A549 (cell line): Measurements from ENCODE around the gene DBR1. TPM values are rescaled to one million over a fixed set of nuclear protein-coding genes. Genes with fewer than 3 reads are reported as not detected.

Experiments used
- ATAC-seq, 2 experiments: fragments of 200-7000 bp in 1 of 2; fragments of >200 bp in 1 of 2; cut with Nextera tagmentation in 1 of 2; cut with Tn5 transposase in 1 of 2; 3 replicates each; pipeline versions ENCODE4 v1.8.0 to v1.9.1; 2018 to 2020; ENCODE audit warnings: mild to moderate bottlenecking in 1 of 2, moderate library complexity in 1 of 2
- CTCF ChIA-PET: fragments of 300-600 bp; sonication (Branson Sonifier 250); formaldehyde crosslinking; extraction: SDS; loops from one replicate; lab custom pipeline; 2021; ENCODE audit warnings: antibody characterized with exemption, inconsistent platforms; lab: Yijun Ruan, JAX
- POLR2A ChIA-PET: fragments of 350-600 bp; formaldehyde crosslinking; extraction: SDS; loops from one replicate; lab custom pipeline; 2021; ENCODE audit warnings: antibody characterized with exemption, inconsistent platforms; lab: Yijun Ruan, JAX
- DNase-seq, 2 experiments: peaks; one replicate each; pipeline versions ENCODE4 v3.0.0 to v3.0.0-alpha.2; 2011 to 2016; ENCODE audit warnings: low read depth in 1 of 2, low spot score in 1 of 2
- FAIRE-seq: peaks from 2 replicates; lab custom pipeline; 2011; peaks lifted over from hg19 to GRCh38; lab: Jason Lieb, UNC
- H3K27ac ChIP-seq, 2 experiments: fragments of >200 bp; sonication (Bioruptor Twin); formaldehyde crosslinking; 3 replicates each; pipeline ENCODE4 v1.5.1; 2016 to 2017
- H3K4me1 ChIP-seq: fragments of >200 bp; sonication (Bioruptor Twin); formaldehyde crosslinking; 3 replicates; pipeline ENCODE4 v1.6.1; 2016
- H3K4me2 ChIP-seq: fragments of >200 bp; sonication (Bioruptor Twin); formaldehyde crosslinking; 3 replicates; pipeline ENCODE4 v1.6.1; 2016
- H3K4me3 ChIP-seq: fragments of >200 bp; sonication (Bioruptor Twin); formaldehyde crosslinking; 3 replicates; pipeline ENCODE4 v1.5.1; 2016
- H3K9me3 ChIP-seq: fragments of >200 bp; sonication (Bioruptor Twin); formaldehyde crosslinking; 3 replicates; pipeline ENCODE4 v1.6.1; 2016
- CHD4 ChIP-seq: fragments of 200-600 bp; sonication (generic); IDR thresholded peaks from 2 replicates; pipeline ENCODE4 v1.6.1; 2016; ENCODE audit warnings: antibody characterized with exemption, mild to moderate bottlenecking, borderline replicate concordance
- FOSL2 ChIP-seq, 2 experiments: fragments of 450-650 bp in 1 of 2; fragments of >200 bp in 1 of 2; sonication (Bioruptor Twin) in 1 of 2; formaldehyde crosslinking; IDR thresholded peaks; 2 replicates each; pipeline versions ENCODE4 v1.5.0 to v1.6.1; 2016 to 2020; ENCODE audit warnings: mild to moderate bottlenecking in 1 of 2, moderate library complexity in 1 of 2
- FOXS1 ChIP-seq: fragments of 250-450 bp; sonication (Bioruptor Pico); IDR thresholded peaks from 2 replicates; pipeline ENCODE4 v1.5.0; 2020; ENCODE audit warnings: mild to moderate bottlenecking, moderate library complexity
- HDAC2 ChIP-seq: fragments of 200-600 bp; sonication (generic); IDR thresholded peaks from 2 replicates; pipeline ENCODE4 v1.6.1; 2016
- HOXB5 ChIP-seq: fragments of 250-450 bp; sonication (Bioruptor Pico); IDR thresholded peaks from 2 replicates; pipeline ENCODE4 v1.5.0; 2020; ENCODE audit warnings: mild to moderate bottlenecking, moderate library complexity
- JUN ChIP-seq, 2 experiments: fragments of >200 bp; sonication (Bioruptor Twin); formaldehyde crosslinking; IDR thresholded peaks; 2 replicates in 1 of 2; 3 replicates in 1 of 2; pipeline ENCODE4 v1.6.1; 2016 to 2017
- MAFK ChIP-seq: fragments of 450-650 bp; IDR thresholded peaks from 2 replicates; pipeline ENCODE4 v1.6.1; 2014; ENCODE audit not compliant: partially characterized antibody
- POLR2A ChIP-seq: IDR thresholded peaks from 2 replicates; pipeline ENCODE4 v1.6.1; 2012; ENCODE audit warnings: mild to moderate bottlenecking, low read length
- RAD21 ChIP-seq, 2 experiments: fragments of >200 bp in 1 of 2; sonication (Bioruptor Twin) in 1 of 2; formaldehyde crosslinking in 1 of 2; IDR thresholded peaks in 1 of 2; conservative IDR thresholded peaks in 1 of 2; 2 replicates in 1 of 2; 3 replicates in 1 of 2; pipeline ENCODE4 v1.6.1; 2012 to 2018; ENCODE audit warnings: inconsistent platforms in 1 of 2
- RNF2 ChIP-seq: fragments of 200-600 bp; sonication (generic); IDR thresholded peaks from 2 replicates; pipeline ENCODE4 v1.6.1; 2016; ENCODE audit warnings: low read depth, mild to moderate bottlenecking, antibody characterized with exemption, moderate library complexity, borderline replicate concordance
- SMC3 ChIP-seq: fragments of >200 bp; sonication (Bioruptor Twin); formaldehyde crosslinking; IDR thresholded peaks from 3 replicates; pipeline ENCODE4 v1.6.1; 2018; ENCODE audit warnings: inconsistent platforms
- ZFP36 ChIP-seq: fragments of 450-650 bp; IDR thresholded peaks from 2 replicates; pipeline ENCODE4 v1.6.1; 2014; ENCODE audit warnings: borderline replicate concordance; ENCODE audit not compliant: partially characterized antibody
- ZNF302 ChIP-seq: fragments of 250-450 bp; sonication (Bioruptor Pico); IDR thresholded peaks from 2 replicates; pipeline ENCODE4 v1.9.0; 2021; ENCODE audit warnings: inconsistent platforms, mild to moderate bottlenecking, moderate library complexity
- WGBS: methylation state at CpG from one replicate; pipeline ENCODE4 v1.1.6; 2017; ENCODE audit errors: missing lambda C conversion rate; 5-methylcytosine and 5-hydroxymethylcytosine counted together
- polyA plus RNA-seq, 4 experiments: library from polyadenylated mRNA; depleted of rRNA in 3 of 4; stranded (reverse); fragments of >200 nt; fragmentation: RNase III in 1 of 4; extraction: RNeasy Plus Mini Kit Qiagen cat#74134 plus additional on column Dnase treatment in 1 of 4; gene quantifications; 2 replicates in 3 of 4; 3 replicates in 1 of 4; pipeline ENCODE4 v1.2.3, GENCODE V29; 2011 to 2017
- TF ChIP-seq, protein P1 (sequence below): fragments of >200 bp; sonication (Bioruptor Twin); formaldehyde crosslinking; IDR thresholded peaks from 3 replicates; pipeline ENCODE4 v1.6.1; 2016
- TF ChIP-seq, protein P2 (sequence below): fragments of >200 bp; sonication (Bioruptor Twin); formaldehyde crosslinking; IDR thresholded peaks from 3 replicates; pipeline ENCODE4 v1.5.1; 2016
- TF ChIP-seq, protein P3 (sequence below): IDR thresholded peaks from 2 replicates; pipeline ENCODE4 v1.6.1; 2012; ENCODE audit warnings: low read depth, borderline replicate concordance
- TF ChIP-seq, protein P4 (sequence below): IDR thresholded peaks from 2 replicates; pipeline ENCODE4 v1.6.1; 2012

DBR1 gene
- polyA plus RNA-seq, 2 of the 4 experiments (the other 2 are of a cell fraction): 13.2 to 14.2 TPM

DNA sequence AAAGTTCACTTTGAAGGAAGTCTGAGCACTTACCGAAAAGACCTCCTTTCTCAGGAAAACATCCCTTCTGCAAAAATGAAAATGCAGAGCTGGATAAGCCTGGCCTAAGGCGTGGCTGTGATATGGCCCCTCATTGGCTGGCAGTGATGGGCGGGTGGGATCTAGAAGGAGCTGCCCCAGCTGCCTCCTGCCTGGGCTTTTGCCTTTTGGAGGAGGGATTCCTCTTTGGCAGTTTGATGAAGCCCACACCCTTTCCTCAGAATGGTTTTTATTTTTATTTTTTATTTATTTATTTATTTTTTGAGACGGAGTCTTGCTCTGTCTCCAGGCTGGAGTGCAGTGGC lies 55.3 kb downstream of the DBR1 start:
- DNase-seq (no peak), FAIRE-seq (no peak), ATAC-seq (no peak)
- Histone ChIP-seq H3K9me3 (0 out of 3 replicates have a peak, but pooled peaks cover 4% of the 10 kb centered on the region), H3K4me1 (peaks cover 11% of the 10 kb centered on the region; the same call in 2 of the 3 replicates), H3K27ac (0 out of 6 replicates have a peak overlapping the region, but pooled peaks of 1 of the 2 experiments have one; percentile 28), H3K4me3 (no peak overlapping the region), H3K4me2 (no peak overlapping the region)
- WGBS: 82% methylated on average over 4 of the region's 4 CpGs
- POLR2A ChIA-PET: no interaction called here
- CTCF ChIA-PET: interaction anchor here (0.6 to 6.3 kb wide), 10 partner anchors 8 to 82 kb away, joined by 3 to 224 read pairs (median 11); no protein-coding TSS in a partner anchor
- TF ChIP-seq FOXS1 (CRISPR knock-in tag) (no peak), MAFK (no peak), ZNF302 (CRISPR knock-in tag) (no peak), ZFP36 (no peak)
- TF ChIP-seq, protein P1, sequence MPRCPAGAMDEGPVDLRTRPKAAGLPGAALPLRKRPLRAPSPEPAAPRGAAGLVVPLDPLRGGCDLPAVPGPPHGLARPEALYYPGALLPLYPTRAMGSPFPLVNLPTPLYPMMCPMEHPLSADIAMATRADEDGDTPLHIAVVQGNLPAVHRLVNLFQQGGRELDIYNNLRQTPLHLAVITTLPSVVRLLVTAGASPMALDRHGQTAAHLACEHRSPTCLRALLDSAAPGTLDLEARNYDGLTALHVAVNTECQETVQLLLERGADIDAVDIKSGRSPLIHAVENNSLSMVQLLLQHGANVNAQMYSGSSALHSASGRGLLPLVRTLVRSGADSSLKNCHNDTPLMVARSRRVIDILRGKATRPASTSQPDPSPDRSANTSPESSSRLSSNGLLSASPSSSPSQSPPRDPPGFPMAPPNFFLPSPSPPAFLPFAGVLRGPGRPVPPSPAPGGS: no peak

DNA sequence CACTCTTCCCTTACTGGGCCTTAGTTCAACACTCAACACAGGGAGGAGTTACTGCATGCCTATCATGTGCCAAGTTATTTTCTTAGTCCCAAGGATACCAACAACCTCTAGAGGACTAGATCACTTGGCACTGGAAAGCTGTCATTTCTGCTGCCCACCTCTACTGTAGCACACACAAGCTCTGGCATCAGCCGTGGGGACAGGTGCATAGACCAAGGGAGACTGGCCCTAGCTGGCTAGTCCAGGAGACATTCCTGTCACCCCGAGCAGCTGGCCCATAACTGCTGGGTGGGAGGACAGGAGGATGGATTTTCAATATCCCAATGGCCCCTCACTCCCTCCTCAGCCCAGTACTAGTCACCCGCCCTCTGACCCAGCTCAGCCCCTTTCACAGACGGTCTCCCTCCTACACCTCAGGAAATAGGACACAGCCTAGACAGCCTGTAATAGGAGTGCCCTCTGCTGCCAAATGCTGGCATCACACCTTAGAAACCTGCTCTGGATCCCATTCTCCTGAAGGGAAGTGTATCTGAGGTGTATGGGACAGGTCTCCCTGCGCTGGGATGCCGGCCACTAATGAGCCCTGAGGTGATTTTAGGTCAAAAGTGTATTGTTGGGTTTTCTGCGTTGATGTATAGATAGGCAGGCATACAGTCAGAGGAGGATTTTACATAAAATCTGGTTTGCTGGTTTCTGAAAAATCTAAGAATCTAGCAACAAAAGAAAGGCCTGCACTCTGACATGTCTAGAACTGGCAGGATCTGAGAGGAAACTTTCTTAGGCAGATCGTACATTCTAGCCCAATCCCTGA lies 55.9 kb downstream of the DBR1 start:
- H3K27ac ChIP-seq: 0 out of 6 replicates have a peak overlapping the region, but pooled peaks of 1 of the 2 experiments have one; percentile 28
- POLR2A ChIA-PET: interaction anchor here (0.5 kb wide), 1 partner anchor 145 kb away, joined by 4 read pairs; no protein-coding TSS in a partner anchor
- WGBS: 24% methylated on average over 8 of the region's 8 CpGs
- CTCF ChIA-PET: interaction anchor here (0.6 to 6.3 kb wide), 21 partner anchors 8 to 804 kb away, joined by 3 to 224 read pairs (median 4); partner anchors contain the start of gene A4GNT
- no peak overlapping the region for H3K4me3 ChIP-seq
- no peak for FAIRE-seq
- ATAC-seq: peak; percentile 62 to 72
- H3K4me2 ChIP-seq: no peak overlapping the region
- TF ChIP-seq, protein P2, sequence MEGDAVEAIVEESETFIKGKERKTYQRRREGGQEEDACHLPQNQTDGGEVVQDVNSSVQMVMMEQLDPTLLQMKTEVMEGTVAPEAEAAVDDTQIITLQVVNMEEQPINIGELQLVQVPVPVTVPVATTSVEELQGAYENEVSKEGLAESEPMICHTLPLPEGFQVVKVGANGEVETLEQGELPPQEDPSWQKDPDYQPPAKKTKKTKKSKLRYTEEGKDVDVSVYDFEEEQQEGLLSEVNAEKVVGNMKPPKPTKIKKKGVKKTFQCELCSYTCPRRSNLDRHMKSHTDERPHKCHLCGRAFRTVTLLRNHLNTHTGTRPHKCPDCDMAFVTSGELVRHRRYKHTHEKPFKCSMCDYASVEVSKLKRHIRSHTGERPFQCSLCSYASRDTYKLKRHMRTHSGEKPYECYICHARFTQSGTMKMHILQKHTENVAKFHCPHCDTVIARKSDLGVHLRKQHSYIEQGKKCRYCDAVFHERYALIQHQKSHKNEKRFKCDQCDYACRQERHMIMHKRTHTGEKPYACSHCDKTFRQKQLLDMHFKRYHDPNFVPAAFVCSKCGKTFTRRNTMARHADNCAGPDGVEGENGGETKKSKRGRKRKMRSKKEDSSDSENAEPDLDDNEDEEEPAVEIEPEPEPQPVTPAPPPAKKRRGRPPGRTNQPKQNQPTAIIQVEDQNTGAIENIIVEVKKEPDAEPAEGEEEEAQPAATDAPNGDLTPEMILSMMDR: peak; percentile 70
- TF ChIP-seq RAD21 (conservative IDR thresholded peaks at IDR 0.05 in 1 of 2, IDR thresholded peaks at IDR 0.05 in 1 of 2): peak; percentile 84 to 92
- TF ChIP-seq SMC3: peak; percentile 88
- no peak for TF ChIP-seq ZFP36
- 0 out of 3 replicates have a peak, but pooled peaks cover 4% of the 10 kb centered on the region for H3K9me3 ChIP-seq
- peak; percentile 63 to 64 for DNase-seq
- H3K4me1 ChIP-seq: peaks cover 17% of the 10 kb centered on the region

DNA sequence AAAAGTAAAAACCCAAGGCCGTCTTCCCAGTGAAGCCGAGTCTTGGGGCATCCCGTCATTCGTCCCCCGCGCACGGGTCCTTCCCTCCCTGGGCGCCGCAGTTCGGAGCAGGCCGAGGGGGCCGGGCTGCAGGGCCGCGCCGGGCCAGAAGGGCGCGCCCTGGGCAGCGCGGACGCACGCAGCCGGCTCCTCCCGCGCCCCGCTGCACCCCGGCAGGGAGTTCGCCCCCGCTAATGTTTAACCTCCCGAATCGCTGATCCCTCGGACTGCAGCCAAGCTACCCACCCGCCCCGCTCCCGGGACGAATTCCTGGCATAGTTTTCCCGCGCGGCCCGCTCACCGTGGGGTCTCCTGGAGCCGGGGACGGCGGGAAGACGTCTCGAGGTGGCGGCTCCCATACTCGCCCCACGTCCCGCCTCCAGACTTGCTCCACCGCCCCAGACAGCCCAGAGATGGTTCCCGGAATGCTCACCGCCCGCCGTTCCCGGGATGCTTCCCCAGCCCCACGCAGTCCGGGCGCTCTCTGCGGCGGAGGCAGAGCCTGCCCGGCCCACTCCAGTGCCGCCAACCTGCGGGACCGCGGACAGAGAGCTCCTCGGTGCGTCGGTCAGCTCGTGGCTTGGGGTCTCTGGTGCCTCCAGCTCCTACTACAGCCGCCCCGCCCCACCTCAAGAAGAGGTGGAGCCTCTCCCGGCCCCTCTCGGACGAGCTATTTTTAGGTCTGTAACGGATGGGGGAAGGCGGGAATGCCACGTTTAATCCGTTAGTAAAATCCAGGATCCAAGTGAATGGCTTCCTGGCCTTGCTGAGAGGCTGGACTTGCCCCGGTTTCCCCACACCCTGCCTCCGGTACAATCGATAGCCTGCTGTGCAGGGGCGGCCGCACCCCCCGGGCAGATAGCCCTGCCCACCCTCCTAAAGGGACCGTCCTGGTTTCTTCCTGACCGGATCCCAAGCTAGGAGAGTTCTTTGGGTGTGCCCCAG lies 59.4 kb downstream of the DBR1 start, which contains the start of gene DZIP1L:
DZIP1L (minus strand) TSS at position 621 of the 984 bp plus-strand sequence. CDS start 11,637 bp downstream, outside the sequence.
- under 1% methylated on average over 17 of the region's 86 CpGs for WGBS
- H3K9me3 ChIP-seq: no peaks in the 10 kb centered on the region
- H3K4me2 ChIP-seq: peak within 1 kb of the TSS; percentile 99
- peak within 1 kb of the TSS; percentile 92 to 98 for H3K27ac ChIP-seq
- ChIA-PET CTCF (interaction anchor here (0.9 to 6.3 kb wide), 4 partner anchors 9 to 69 kb away, joined by 3 to 224 read pairs (median 4); no protein-coding TSS in a partner anchor), POLR2A (interaction anchor here (0.7 to 1.6 kb wide), 2 partner anchors 26 to 59 kb away, joined by 4 read pairs; partner anchors contain the start of gene DBR1)
- DNase-seq (peak; percentile 41 to 57), ATAC-seq (peak; percentile 90 to 92), FAIRE-seq (no peak)
- H3K4me3 ChIP-seq: peak within 1 kb of the TSS; percentile 93
- TF ChIP-seq, protein P2: peak; percentile 32; the same call in 1 of the 3 replicates
- TF ChIP-seq, protein P3, sequence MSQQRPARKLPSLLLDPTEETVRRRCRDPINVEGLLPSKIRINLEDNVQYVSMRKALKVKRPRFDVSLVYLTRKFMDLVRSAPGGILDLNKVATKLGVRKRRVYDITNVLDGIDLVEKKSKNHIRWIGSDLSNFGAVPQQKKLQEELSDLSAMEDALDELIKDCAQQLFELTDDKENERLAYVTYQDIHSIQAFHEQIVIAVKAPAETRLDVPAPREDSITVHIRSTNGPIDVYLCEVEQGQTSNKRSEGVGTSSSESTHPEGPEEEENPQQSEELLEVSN: no peak
- TF ChIP-seq SMC3: 0 out of 3 replicates have a peak, but pooled peaks have one; percentile 17
- no peak for TF ChIP-seq HDAC2
- TF ChIP-seq RAD21 (conservative IDR thresholded peaks at IDR 0.05 in 1 of 2, IDR thresholded peaks at IDR 0.05 in 1 of 2): peak; percentile 4 to 24; a peak in 1 of 5 replicates
- TF ChIP-seq POLR2A: peak; percentile 32
- TF ChIP-seq JUN (IDR thresholded peaks at IDR 0.05): peak; percentile 21 to 34; a peak in 1 of 5 replicates
- TF ChIP-seq HOXB5 (CRISPR knock-in tag): no peak
- TF ChIP-seq, protein P4, sequence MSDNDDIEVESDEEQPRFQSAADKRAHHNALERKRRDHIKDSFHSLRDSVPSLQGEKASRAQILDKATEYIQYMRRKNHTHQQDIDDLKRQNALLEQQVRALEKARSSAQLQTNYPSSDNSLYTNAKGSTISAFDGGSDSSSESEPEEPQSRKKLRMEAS: peak; percentile 32; the same call in 1 of the 2 replicates
- TF ChIP-seq CHD4: no peak
- TF ChIP-seq FOSL2 (IDR thresholded peaks at IDR 0.05): no peak
- TF ChIP-seq FOSL2 (CRISPR knock-in tag; IDR thresholded peaks at IDR 0.05): 0 out of 2 replicates have a peak, but pooled peaks have one; percentile 7
- TF ChIP-seq RNF2: no peak
- H3K4me1 ChIP-seq: peaks cover 31% of the 10 kb centered on the region
